Astrocyte (in vitro differentiated cells and primary cell): Measurements from ENCODE around the gene CYB561D2. TPM values are rescaled to one million over a fixed set of nuclear protein-coding genes. Genes with fewer than 3 reads are reported as not detected.

Source experiments
- DNase-seq: peaks from one replicate; pipeline ENCODE4 v3.0.0-alpha.2; 2010; ENCODE audit warnings: low read depth
- FAIRE-seq: peaks from 2 replicates; lab custom pipeline; 2011; peaks lifted over from hg19 to GRCh38; lab: Jason Lieb, UNC
- H2AFZ ChIP-seq: 2 replicates; pipeline ENCODE4 v1.6.0; 2012; ENCODE audit warnings: low read depth, low read length, inconsistent platforms
- H3K27ac ChIP-seq: 2 replicates; pipeline ENCODE4 v1.5.1; 2011; ENCODE audit warnings: low read depth, low read length, inconsistent platforms
- H3K27me3 ChIP-seq: 2 replicates; pipeline ENCODE4 v1.6.0; 2011; ENCODE audit warnings: low read length, inconsistent platforms; ENCODE audit not compliant: insufficient read depth
- H3K36me3 ChIP-seq: 2 replicates; pipeline ENCODE4 v1.5.1; 2011; ENCODE audit warnings: low read length, inconsistent platforms; ENCODE audit not compliant: insufficient read depth
- H3K4me1 ChIP-seq: 2 replicates; pipeline ENCODE4 v1.5.1; 2011; ENCODE audit warnings: low read length, inconsistent platforms; ENCODE audit not compliant: insufficient read depth
- H3K4me2 ChIP-seq: 2 replicates; pipeline ENCODE4 v1.6.0; 2012; ENCODE audit warnings: low read length, inconsistent platforms
- H3K4me3 ChIP-seq: 2 replicates; pipeline ENCODE4 v1.5.1; 2011; ENCODE audit warnings: low read depth, mild to moderate bottlenecking, low read length, inconsistent platforms; ENCODE audit not compliant: insufficient read depth
- H3K79me2 ChIP-seq: 2 replicates; pipeline ENCODE4 v1.6.0; 2012; ENCODE audit warnings: mild to moderate bottlenecking, low read length, inconsistent platforms; ENCODE audit not compliant: insufficient read depth
- H3K9ac ChIP-seq: 2 replicates; pipeline ENCODE4 v1.6.0; 2012; ENCODE audit warnings: mild to moderate bottlenecking, low read length, inconsistent platforms
- H3K9me3 ChIP-seq: 2 replicates; pipeline ENCODE4 v1.5.1; 2012; ENCODE audit warnings: low read depth, mild to moderate bottlenecking, low read length, inconsistent platforms; ENCODE audit not compliant: insufficient read depth
- H4K20me1 ChIP-seq: 2 replicates; pipeline ENCODE4 v1.6.0; 2012; ENCODE audit warnings: low read length, inconsistent platforms; ENCODE audit not compliant: insufficient read depth
- H3K27ac Mint-ChIP-seq: one replicate; pipeline ENCODE4 v1.8.0; 2021; ENCODE audit warnings: mild to moderate bottlenecking, mixed read lengths; ENCODE audit not compliant: unreplicated experiment
- H3K27me3 Mint-ChIP-seq: one replicate; pipeline ENCODE4 v1.8.0; 2021; ENCODE audit warnings: low read depth, mixed read lengths; ENCODE audit not compliant: unreplicated experiment
- H3K36me3 Mint-ChIP-seq: one replicate; pipeline ENCODE4 v1.8.0; 2021; ENCODE audit warnings: low read depth, mixed read lengths; ENCODE audit not compliant: unreplicated experiment
- H3K4me1 Mint-ChIP-seq: one replicate; pipeline ENCODE4 v1.8.0; 2021; ENCODE audit warnings: low read depth, mixed read lengths; ENCODE audit not compliant: unreplicated experiment
- H3K4me3 Mint-ChIP-seq: one replicate; pipeline ENCODE4 v1.8.0; 2021; ENCODE audit warnings: mild to moderate bottlenecking, moderate library complexity, mixed read lengths; ENCODE audit not compliant: unreplicated experiment
- H3K9me3 Mint-ChIP-seq: one replicate; pipeline ENCODE4 v1.8.0; 2021; ENCODE audit warnings: mild to moderate bottlenecking, mixed read lengths; ENCODE audit not compliant: unreplicated experiment
- EZH2 ChIP-seq: IDR thresholded peaks from 2 replicates; pipeline ENCODE4 v1.6.1; 2012; ENCODE audit warnings: mild to moderate bottlenecking, low read length, inconsistent platforms; ENCODE audit not compliant: insufficient read depth
- total RNA-seq: library from RNA; stranded (reverse); gene quantifications from 2 replicates; pipeline ENCODE4 v1.2.1, GENCODE V29; 2021
- TF ChIP-seq, protein P1 (sequence below): IDR thresholded peaks from 2 replicates; pipeline ENCODE4 v1.5.1; 2011; ENCODE audit warnings: low read depth, mild to moderate bottlenecking, inconsistent platforms, low read length, moderate library complexity; ENCODE audit not compliant: insufficient read depth

The CYB561D2 gene
- total RNA-seq, 1 donor from 2014 or later = 19.4 TPM

DNA sequence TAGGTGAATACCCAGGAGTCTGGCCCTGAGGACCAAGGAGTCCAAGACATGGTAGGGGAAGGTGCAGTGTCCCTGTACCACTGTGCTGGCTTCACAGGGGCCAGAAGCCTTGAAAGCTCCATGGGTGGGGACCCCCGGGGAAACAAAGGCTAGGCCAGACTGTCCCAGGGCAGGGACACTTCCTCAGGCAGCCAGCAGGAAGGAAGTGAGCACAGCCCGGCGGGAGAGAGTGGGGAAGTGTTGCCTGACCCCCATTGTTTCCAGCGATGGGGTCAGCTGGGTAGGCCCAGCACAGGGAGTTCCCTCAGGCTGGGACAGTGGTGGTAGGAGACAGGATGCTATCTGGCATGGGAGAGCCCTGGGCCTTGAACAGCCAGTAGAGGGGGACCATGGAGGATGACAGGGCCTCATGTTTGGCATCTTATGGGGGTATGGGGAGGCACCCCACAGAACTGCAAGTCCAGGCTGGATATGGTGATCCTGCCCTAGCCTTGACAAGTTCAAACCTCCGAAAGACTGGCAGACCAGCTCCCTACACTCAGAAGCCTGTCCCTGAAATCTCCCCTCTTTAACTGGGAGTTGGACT, 27.0 kb upstream of the CYB561D2 start:
- H3K9me3 ChIP-seq = no peaks in the 10 kb centered on the region
- no peak overlapping the region for H3K4me3 Mint-ChIP-seq
- H3K27me3 Mint-ChIP-seq = no peaks in the 10 kb centered on the region
- no peak overlapping the region for H3K9ac ChIP-seq
- peaks cover 24% of the 10 kb centered on the region for H4K20me1 ChIP-seq
- H3K4me1 ChIP-seq = peaks cover 29% of the 10 kb centered on the region
- H3K4me3 ChIP-seq = no peak overlapping the region
- H3K9me3 Mint-ChIP-seq = no peaks in the 10 kb centered on the region
- peaks cover 6% of the 10 kb centered on the region for H3K36me3 Mint-ChIP-seq
- TF ChIP-seq, protein P1, sequence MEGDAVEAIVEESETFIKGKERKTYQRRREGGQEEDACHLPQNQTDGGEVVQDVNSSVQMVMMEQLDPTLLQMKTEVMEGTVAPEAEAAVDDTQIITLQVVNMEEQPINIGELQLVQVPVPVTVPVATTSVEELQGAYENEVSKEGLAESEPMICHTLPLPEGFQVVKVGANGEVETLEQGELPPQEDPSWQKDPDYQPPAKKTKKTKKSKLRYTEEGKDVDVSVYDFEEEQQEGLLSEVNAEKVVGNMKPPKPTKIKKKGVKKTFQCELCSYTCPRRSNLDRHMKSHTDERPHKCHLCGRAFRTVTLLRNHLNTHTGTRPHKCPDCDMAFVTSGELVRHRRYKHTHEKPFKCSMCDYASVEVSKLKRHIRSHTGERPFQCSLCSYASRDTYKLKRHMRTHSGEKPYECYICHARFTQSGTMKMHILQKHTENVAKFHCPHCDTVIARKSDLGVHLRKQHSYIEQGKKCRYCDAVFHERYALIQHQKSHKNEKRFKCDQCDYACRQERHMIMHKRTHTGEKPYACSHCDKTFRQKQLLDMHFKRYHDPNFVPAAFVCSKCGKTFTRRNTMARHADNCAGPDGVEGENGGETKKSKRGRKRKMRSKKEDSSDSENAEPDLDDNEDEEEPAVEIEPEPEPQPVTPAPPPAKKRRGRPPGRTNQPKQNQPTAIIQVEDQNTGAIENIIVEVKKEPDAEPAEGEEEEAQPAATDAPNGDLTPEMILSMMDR = no peak
- no peak for TF ChIP-seq EZH2
- H3K27me3 ChIP-seq = no peaks in the 10 kb centered on the region
- no peak overlapping the region for H3K4me2 ChIP-seq
- H2AFZ ChIP-seq = no peak overlapping the region
- no peak overlapping the region for H3K27ac Mint-ChIP-seq
- H3K27ac ChIP-seq = no peak overlapping the region
- H3K79me2 ChIP-seq = peaks cover 47% of the 10 kb centered on the region
- DNase-seq = no peak
- no peak for FAIRE-seq
- peaks cover 24% of the 10 kb centered on the region for H3K4me1 Mint-ChIP-seq
- H3K36me3 ChIP-seq = peaks cover 8% of the 10 kb centered on the region

DNA sequence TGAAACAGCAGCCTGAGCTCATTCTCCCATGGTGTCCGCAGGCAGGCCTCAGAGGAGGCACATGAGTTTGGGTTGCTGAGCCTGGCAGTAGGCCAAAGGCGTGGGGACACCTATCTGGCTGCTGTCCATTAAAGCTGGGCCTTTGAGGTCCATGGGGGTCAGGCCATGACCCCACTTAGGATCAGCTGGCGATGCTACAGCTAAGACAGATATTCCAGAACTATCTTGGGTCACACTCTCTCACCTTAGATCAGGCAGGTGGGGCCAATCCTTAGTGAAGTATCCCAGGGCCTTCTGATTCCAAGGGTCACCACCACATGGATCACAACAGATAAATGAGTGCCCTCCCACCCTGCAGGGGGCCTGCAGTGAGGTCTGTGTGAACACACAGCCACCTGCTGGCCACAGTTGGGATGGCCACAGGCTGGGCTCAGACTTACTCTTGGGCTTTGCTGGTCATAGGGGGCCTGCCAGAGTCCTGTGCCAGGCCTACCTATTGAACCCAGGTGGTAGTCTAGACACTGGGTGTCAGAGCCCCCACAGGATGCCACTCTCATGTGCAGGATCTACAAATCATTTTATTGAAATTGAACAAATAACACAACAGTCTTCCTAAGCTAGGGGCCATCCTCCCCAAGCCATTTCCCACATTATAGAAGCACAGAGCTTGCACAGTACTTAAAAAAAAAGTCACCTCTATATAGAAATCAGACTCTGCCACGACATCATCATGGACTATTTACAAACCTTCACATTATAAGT, 26.1 kb upstream of the CYB561D2 start:
- H3K4me1 ChIP-seq = peaks cover 30% of the 10 kb centered on the region
- H4K20me1 ChIP-seq = peaks cover 16% of the 10 kb centered on the region
- FAIRE-seq = no peak
- Mint-ChIP-seq H3K4me3 (no peak overlapping the region), H3K9me3 (no peaks in the 10 kb centered on the region), H3K27ac (no peak overlapping the region), H3K4me1 (peaks cover 21% of the 10 kb centered on the region), H3K27me3 (no peaks in the 10 kb centered on the region), H3K36me3 (peaks cover 6% of the 10 kb centered on the region)
- no peak overlapping the region for H3K4me2 ChIP-seq
- no peak overlapping the region for H3K4me3 ChIP-seq
- peaks cover 8% of the 10 kb centered on the region for H3K36me3 ChIP-seq
- H3K9me3 ChIP-seq = no peaks in the 10 kb centered on the region
- no peak overlapping the region for H3K27ac ChIP-seq
- peak; percentile 32 for DNase-seq
- no peak overlapping the region for H2AFZ ChIP-seq
- no peak overlapping the region for H3K9ac ChIP-seq
- peaks cover 39% of the 10 kb centered on the region for H3K79me2 ChIP-seq
- TF ChIP-seq, protein P1 = peak; percentile 92
- no peak for TF ChIP-seq EZH2
- no peaks in the 10 kb centered on the region for H3K27me3 ChIP-seq

DNA sequence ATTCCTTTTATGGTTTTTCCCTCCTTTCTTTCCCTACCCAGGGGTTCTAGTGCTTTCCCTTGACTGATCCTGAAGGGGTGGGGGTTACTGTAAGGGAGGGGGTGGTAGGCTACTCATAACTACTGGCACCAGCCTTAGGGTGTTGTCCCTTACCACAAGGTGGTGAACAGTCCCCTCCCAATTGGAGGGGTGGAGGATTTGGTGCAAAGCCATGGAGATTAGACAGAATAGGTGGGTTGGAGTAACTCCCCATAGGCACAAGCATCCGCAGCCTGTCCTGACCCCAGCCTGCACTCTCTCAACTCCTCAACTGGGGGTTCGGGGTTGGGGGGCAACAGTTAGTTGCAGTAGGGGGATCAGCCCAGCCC, 25.6 kb upstream of the CYB561D2 start:
- Histone ChIP-seq H3K4me3 (no peak overlapping the region), H2AFZ (no peak overlapping the region), H3K4me2 (no peak overlapping the region), H4K20me1 (peaks cover 14% of the 10 kb centered on the region), H3K79me2 (peaks cover 36% of the 10 kb centered on the region), H3K36me3 (peaks cover 14% of the 10 kb centered on the region), H3K9me3 (no peaks in the 10 kb centered on the region), H3K27ac (no peak overlapping the region), H3K9ac (no peak overlapping the region), H3K27me3 (no peaks in the 10 kb centered on the region), H3K4me1 (peaks cover 26% of the 10 kb centered on the region)
- DNase-seq (no peak), FAIRE-seq (no peak)
- TF ChIP-seq, protein P1 = no peak
- TF ChIP-seq EZH2 = no peak
- H3K4me1 Mint-ChIP-seq = peaks cover 17% of the 10 kb centered on the region
- no peaks in the 10 kb centered on the region for H3K27me3 Mint-ChIP-seq
- H3K9me3 Mint-ChIP-seq = no peaks in the 10 kb centered on the region
- no peak overlapping the region for H3K4me3 Mint-ChIP-seq
- H3K36me3 Mint-ChIP-seq = peaks cover 3% of the 10 kb centered on the region
- peak overlapping the region; percentile 26 for H3K27ac Mint-ChIP-seq
